Measurements from ENCODE around the gene POU2F1. TPM values are rescaled to one million over a fixed set of nuclear protein-coding genes. Genes with fewer than 3 reads are reported as not detected.

Gene POU2F1
- polyA plus RNA-seq, 2 of the 4 experiments (the other 2 are of a cell fraction): 2.9 to 9.4 TPM

GRCh38 chr1:167404908-167405307, 184.2 kb downstream of the POU2F1 start:
- no peak for FAIRE-seq
- Histone ChIP-seq H3K4me2 (no peak overlapping the region), H3K4me3 (no peak overlapping the region), H3K9me3 (no peaks in the 10 kb centered on the region), H3K27ac (no peak overlapping the region), H3K4me1 (peaks cover 6% of the 10 kb centered on the region; the same call in 1 of the 3 replicates)
- WGBS (ENCODE audit: missing lambda C conversion rate): 52% methylated on average over 3 of the region's 3 CpGs
- ChIA-PET CTCF (interaction anchor here (5.9 kb wide), 1 partner anchor 128 kb away, joined by 42 read pairs; no protein-coding TSS in a partner anchor), POLR2A (no interaction called here)
- TF ChIP-seq CBX2 (IDR thresholded peaks at IDR 0.05; ENCODE audit: borderline replicate concordance, low read depth): no peak
- no peak for TF ChIP-seq HOXA7 (CRISPR knock-in tag; IDR thresholded peaks at IDR 0.05)
- TF ChIP-seq HMGXB4 (CRISPR knock-in tag; IDR thresholded peaks at IDR 0.05; ENCODE audit: borderline replicate concordance): no peak
- no peak for TF ChIP-seq POLR2AphosphoS2 (conservative IDR thresholded peaks at IDR 0.05; ENCODE audit: low read length)
- TF ChIP-seq HOXB5 (CRISPR knock-in tag; IDR thresholded peaks at IDR 0.05): no peak
- TF ChIP-seq ATOH8 (CRISPR knock-in tag; IDR thresholded peaks at IDR 0.05; ENCODE audit: low read depth): no peak
- no peak for TF ChIP-seq CEBPB (IDR thresholded peaks at IDR 0.05)
- TF ChIP-seq FOSL2 (IDR thresholded peaks at IDR 0.05): no peak
- no peak for TF ChIP-seq FOSL2 (CRISPR knock-in tag; IDR thresholded peaks at IDR 0.05)
- no peak for TF ChIP-seq POLR2A (IDR thresholded peaks at IDR 0.05; ENCODE audit: low read length)
- TF ChIP-seq JUNB (IDR thresholded peaks at IDR 0.05): no peak
- no peak for TF ChIP-seq MAX (IDR thresholded peaks at IDR 0.05)
- TF ChIP-seq ZSCAN20 (CRISPR knock-in tag; IDR thresholded peaks at IDR 0.05): no peak
- no peak for TF ChIP-seq HES2 (IDR thresholded peaks at IDR 0.05)
- TF ChIP-seq BCL3 (IDR thresholded peaks at IDR 0.05): no peak
- TF ChIP-seq CBX8 (IDR thresholded peaks at IDR 0.05): no peak
- no peak for TF ChIP-seq KDM1A (IDR thresholded peaks at IDR 0.05; ENCODE audit: low read depth)
- TF ChIP-seq REST (IDR thresholded peaks at IDR 0.05): no peak
- TF ChIP-seq RFX5 (IDR thresholded peaks at IDR 0.05): no peak
- TF ChIP-seq EHF (CRISPR knock-in tag; IDR thresholded peaks at IDR 0.05): no peak
- TF ChIP-seq NFE2L2 (conservative IDR thresholded peaks at IDR 0.05; ENCODE audit: low read length): no peak
- ATAC-seq: no peak
- no peak for DNase-seq (ENCODE audit: low read depth in 1 of 2, low spot score in 1 of 2)

GRCh38 chr1:167408355-167408754, 187.7 kb downstream of the POU2F1 start:
- no peak overlapping the region for H3K4me3 ChIP-seq
- peaks cover 6% of the 10 kb centered on the region; the same call in 1 of the 3 replicates for H3K4me1 ChIP-seq
- H3K4me2 ChIP-seq: no peak overlapping the region
- WGBS (ENCODE audit: missing lambda C conversion rate): 91% methylated on average over 1 of the region's 1 CpG
- no peak for TF ChIP-seq JUN (IDR thresholded peaks at IDR 0.05)
- TF ChIP-seq MYC (IDR thresholded peaks at IDR 0.05; ENCODE audit: borderline replicate concordance, low read length): no peak
- no peak for TF ChIP-seq JUNB (IDR thresholded peaks at IDR 0.05)
- TF ChIP-seq HOXA7 (CRISPR knock-in tag; IDR thresholded peaks at IDR 0.05): no peak
- TF ChIP-seq BHLHE40 (IDR thresholded peaks at IDR 0.05; ENCODE audit: low read depth, low read length): no peak
- TF ChIP-seq SREBF2 (IDR thresholded peaks at IDR 0.05): no peak
- TF ChIP-seq ZC3H11A (IDR thresholded peaks at IDR 0.05): no peak
- TF ChIP-seq SMC3 (IDR thresholded peaks at IDR 0.05): no peak
- no peak for TF ChIP-seq CTCF (IDR thresholded peaks at IDR 0.05)
- TF ChIP-seq ZSCAN20 (CRISPR knock-in tag; IDR thresholded peaks at IDR 0.05): no peak
- no peak for TF ChIP-seq CBX8 (IDR thresholded peaks at IDR 0.05)
- TF ChIP-seq RARB (CRISPR knock-in tag; IDR thresholded peaks at IDR 0.05): no peak
- no peak for TF ChIP-seq EHF (CRISPR knock-in tag; IDR thresholded peaks at IDR 0.05)
- DNase-seq (ENCODE audit: low read depth in 1 of 2, low spot score in 1 of 2) (no peak), FAIRE-seq (no peak), ATAC-seq (no peak)
- no peak overlapping the region for H3K27ac ChIP-seq
- POLR2A ChIA-PET: no interaction called here
- H3K9me3 ChIP-seq: no peaks in the 10 kb centered on the region
- CTCF ChIA-PET: interaction anchor here (1.1 to 2.0 kb wide), 3 partner anchors 11 to 141 kb away, joined by 3 to 6 read pairs (median 4); no protein-coding TSS in a partner anchor

All from A549 (cell line).